GM18951 (cell line): ENCODE measurements around the gene SARS2.
"Not testable (repeated sequence)": the region's sequence is repeated elsewhere in the genome, so short reads cannot be mapped to it uniquely, and the experiment has no call there.

Source experiments
- POLR2A ChIP-seq: IDR thresholded peaks from 4 replicates; pipeline ENCODE4 v1.6.1; 2011; ENCODE audit warnings: mild to moderate bottlenecking; ENCODE audit not compliant: insufficient read length, insufficient read depth; ENCODE audit errors: extremely low read depth
- in situ Hi-C: fragments of 300-500 bp; cut with MboI; formaldehyde crosslinking; loops from one replicate; pipeline ENCODE4 v1.12.0; 2022; ENCODE audit warnings: low sequenced_read_pairs, mixed read lengths, inconsistent platforms; ENCODE audit not compliant: unreplicated experiment

SARS2 gene

DNA sequence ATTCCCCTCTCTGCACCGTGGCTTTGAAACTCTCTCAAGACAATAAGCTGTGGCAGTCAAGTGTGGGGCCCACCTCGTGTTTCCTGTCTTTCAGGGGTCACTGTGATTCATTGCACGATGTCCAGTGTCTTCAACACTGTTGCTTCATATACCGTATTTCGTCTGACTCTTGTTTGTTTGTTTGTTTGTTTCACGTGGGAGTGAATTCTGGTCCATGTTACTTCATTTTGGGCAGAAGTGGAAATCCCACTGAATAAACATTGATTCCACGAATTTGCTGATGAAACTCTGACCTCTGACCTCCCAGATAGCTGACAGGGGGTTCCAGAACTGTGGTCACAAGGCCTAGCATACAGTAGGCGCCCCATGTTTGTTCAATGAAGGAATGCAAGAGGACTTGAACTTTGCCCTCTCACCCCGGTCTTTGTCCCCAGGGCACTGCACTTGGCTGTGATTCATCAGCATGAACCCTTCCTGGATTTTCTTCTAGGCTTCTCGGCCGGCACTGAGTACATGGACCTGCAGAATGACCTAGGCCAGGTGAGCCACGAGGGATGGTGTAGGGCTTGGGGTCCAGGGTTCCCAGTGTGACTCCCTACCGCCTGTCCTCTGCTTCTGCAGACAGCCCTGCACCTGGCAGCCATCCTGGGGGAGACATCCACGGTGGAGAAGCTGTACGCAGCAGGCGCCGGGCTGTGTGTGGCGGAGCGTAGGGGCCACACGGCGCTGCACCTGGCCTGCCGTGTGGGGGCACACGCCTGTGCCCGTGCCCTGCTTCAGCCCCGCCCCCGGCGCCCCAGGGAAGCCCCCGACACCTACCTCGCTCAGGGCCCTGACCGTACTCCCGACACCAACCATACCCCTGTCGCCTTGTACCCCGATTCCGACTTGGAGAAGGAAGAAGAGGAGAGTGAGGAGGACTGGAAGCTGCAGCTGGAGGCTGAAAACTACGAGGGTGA is 25.7 kb downstream of the SARS2 start:
- in situ Hi-C loops, result no loop called here
- TF ChIP-seq POLR2A, result no peak

DNA sequence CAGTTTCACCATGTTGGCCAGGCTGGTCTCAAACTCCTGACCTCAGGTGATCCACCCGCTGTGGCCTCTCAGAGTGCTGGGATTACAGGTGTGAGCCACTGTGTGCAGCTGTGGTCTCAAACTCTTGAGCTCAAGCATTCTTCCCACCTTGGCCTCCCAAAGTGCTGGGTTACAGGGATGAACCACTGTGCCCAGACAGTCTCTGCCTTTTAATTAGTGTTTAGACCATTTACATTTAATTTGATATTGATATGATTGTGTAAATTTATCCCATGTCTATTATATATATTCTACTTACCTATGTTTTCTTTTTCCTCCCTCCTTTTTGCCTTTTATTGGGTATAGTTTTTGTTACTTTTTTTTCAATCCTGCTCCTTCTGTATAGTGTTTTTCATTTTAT is 28.9 kb downstream of the SARS2 start:
- TF ChIP-seq POLR2A, result no peak
- in situ Hi-C loops, result no loop called here

DNA sequence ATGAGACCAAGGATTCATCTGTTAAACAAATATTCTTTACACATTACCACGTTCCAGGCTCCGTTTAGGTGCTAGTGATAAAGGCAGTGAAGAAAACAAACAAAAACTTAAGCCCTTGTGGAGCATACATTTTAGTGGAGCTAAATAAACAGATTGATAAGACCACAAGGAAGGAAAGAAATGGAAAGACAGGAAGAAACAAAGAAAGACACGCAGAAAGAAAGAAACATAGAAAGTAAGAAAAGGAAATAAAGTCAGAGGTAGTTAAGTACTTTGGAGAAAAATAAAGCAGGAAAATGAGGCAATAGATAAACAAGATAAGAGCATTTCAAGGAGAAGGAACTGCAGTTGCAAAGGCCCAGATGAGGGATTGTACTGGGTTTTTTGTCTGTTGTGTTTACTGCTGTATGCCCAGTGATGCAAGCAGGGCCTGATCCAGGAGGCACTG is 29.8 kb downstream of the SARS2 start:
- no peak for TF ChIP-seq POLR2A
- in situ Hi-C loops, result no loop called here

DNA sequence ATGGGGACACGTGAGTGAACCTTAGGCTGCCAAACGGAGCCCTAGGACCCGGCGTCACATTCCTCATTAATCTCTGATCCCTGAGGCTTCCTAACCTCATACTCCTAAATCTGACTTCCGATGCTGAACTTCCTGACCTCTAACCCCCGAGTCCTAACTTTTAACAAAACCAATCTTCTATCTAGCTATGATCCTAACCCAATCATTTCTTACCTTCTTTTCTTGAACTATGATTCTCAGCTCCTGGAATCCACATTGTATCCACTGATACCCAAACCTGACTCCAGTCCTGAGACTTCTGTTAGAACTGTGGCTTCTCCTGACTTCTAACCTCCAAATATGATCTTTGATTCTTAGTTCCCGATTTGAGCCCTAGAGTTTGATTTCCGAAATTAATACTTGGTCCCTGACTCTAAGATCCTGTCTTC is 30.3 kb downstream of the SARS2 start:
- in situ Hi-C loops, result no loop called here
- no peak for TF ChIP-seq POLR2A

DNA sequence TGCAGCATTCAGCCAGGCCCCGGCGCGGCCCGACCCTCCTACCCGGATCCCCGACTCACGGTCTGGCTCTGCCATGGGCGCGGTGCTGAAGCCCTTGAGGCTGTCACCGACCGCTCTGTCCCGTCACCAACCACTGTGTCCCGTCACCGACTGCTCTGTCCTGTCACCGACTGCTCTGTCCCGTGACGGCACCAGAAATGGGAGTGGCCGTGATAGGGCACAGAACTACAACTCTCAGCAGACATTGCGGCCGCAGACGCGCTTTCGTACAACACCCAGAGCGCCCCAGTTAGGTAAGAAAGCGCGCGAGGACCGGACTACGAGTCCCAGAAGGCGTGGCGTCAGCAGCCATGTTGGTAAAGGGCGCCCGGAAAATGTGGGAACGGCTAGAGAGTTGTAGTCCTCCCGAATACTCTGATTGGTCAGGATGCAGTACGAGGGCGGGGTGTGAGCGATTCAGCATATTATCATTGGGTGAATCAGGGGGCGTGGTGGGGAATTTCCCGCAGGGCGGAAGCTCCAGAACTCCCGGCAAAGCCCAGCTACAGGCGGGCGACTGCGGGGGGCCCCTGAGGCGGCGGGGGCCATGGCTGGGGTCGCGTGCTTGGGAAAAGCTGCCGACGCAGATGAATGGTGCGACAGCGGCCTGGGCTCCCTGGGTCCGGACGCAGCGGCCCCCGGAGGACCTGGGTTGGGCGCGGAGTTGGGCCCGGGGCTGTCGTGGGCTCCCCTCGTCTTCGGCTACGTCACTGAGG is 30.9 kb downstream of the SARS2 start, which contains the start of the genes NFKBIB and SIRT2:
Gene NFKBIB, plus strand, starts transcription at position 523 of the 755 bp plus-strand sequence. Its CDS starts 64 bp downstream, at position 587.
Gene SIRT2, minus strand, starts transcription at position 172 of the 755 bp plus-strand sequence. Its CDS starts 97 bp downstream, at position 75.
- peak; percentile 64 for TF ChIP-seq POLR2A
- in situ Hi-C loops, result no loop called here

DNA sequence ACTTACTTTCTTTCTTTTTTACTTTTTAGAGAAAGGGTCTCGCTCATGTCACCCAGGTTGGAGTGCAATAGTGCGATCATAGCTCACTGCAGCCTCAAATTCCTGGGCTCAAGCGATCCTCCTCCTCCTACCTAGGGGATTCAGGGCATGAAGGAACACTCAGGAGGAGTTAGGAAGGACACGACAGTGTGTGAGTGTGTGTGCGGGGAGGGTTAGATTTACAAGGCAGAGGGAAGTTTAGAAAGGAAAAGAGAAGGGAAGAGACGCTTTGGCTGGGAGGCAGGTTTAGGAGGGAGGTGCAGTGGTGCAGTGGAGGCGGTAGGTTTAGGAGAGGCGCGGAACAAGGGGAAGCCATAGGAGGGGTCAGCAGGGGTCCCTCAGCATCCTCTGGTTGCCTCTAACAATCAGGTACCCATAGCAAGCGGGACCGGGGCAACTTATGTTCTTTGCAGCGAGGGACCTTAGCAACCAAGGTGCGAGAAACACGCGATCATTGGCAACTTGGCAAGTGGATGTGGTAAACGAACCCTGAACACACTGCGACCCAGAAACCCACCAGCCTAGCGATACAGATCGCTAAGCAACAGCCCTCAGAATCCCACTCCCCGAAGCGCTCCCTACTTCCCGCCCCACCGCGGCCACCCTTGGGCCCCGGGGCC is 31.6 kb downstream of the SARS2 start:
- in situ Hi-C loops, result no loop called here
- no peak for TF ChIP-seq POLR2A

DNA sequence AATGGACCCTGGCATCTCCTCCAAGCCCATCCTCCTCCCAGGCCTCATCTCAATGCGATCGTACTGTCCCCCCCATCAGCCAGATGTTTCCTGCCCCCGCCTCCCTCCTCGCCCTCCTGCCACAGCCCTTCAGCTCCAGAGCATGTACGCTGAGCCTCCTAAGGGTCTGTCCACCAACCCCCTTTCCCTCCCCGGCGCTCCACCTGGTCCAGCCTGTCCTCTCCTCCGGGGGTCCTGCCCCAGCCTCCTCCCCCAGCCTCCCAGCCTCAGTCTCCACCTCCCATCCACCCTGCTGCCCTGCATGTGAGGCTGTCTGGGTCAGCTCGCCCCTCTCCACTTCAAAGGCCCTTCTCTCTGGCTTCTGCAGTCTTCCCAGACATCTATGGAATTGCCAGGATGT is 35.6 kb downstream of the SARS2 start:
- in situ Hi-C loops, result no loop called here
- no peak for TF ChIP-seq POLR2A

DNA sequence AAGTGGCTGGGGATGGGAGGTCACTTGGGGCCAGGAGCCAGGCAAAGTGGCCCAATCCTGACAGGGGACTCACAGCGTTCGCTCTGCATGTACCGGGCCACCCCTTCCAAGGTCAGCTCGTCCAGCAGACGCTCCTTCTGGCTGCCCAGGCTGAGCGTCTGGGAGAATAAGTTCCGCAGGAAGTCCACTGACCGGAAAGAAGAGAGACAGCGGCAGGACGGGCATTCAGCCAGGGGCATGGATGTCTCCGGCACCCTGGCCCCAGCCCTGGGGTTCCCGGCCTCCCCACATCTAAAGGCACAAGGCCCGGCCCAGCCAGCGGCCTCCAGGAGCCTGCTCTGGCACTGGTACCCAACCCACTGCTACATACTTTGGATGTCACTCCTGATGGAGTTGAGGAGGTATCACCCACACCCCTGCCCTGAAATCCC is 37.2 kb downstream of the SARS2 start:
- TF ChIP-seq POLR2A, result no peak
- in situ Hi-C loops, result no loop called here

DNA sequence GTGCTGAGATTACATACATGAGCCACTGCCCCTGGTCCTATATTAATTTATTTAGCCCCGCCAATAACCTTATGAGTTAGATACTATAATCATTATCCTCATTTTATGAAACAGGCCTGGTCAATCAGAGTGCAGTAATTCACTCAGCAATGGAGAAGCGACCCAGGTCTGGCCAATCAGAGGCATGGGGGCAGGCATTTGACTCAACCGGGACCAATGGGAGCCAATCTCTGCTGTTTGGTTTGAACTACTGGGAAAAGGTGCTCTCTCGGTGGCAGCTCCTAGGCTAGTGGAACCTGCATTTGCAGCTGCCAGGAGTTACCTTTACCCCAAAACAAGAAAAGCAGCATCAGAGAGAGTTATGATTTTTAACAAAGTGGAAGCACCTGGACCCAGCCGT is 37.7 kb downstream of the SARS2 start:
- TF ChIP-seq POLR2A, result no peak

DNA sequence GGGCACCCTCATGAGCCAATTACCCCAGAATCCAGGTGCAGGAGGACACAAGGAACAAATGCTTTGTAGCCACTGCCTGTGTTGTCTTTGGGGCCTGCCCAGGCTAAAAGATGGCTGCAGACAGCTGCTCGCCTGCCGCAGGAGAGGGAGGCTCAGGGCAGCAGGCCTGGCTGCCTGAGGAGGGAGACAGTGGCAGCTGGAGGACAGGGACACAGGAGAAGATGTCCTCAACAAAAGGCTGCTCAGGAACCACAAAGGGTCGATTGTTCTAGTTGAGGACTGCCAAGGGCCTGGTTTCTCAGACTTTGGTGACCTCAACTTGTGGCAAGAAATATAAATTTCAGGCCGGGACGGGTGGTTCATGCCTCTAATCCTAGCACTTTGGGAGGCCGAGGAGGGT is 38.8 kb downstream of the SARS2 start:
- in situ Hi-C loops, result no loop called here
- TF ChIP-seq POLR2A, result no peak

More for the DNA sequence above, 37.7 kb downstream of the SARS2 start:
- in situ Hi-C loops, result no loop called here

DNA sequence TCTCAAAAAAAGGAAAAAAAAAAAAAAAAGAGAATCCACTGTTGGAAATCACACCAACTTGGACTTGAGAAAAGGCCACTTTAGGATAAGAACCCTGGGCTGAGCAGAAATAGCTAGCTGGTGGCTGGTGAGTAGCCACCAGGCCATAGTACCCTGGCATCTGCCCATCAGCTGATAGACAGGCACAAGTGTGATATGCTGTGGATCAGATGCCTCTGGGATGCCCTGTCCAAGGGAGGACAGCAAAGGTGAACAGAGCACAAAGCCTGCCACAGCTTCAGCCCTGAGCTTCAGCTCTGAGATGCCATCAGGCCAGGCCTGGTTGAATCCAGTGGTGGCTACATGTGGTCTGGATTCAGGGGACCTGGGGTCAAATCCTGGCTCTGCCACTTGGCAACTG is 39.9 kb downstream of the SARS2 start:
- in situ Hi-C loops, result no loop called here
- TF ChIP-seq POLR2A, result no peak

DNA sequence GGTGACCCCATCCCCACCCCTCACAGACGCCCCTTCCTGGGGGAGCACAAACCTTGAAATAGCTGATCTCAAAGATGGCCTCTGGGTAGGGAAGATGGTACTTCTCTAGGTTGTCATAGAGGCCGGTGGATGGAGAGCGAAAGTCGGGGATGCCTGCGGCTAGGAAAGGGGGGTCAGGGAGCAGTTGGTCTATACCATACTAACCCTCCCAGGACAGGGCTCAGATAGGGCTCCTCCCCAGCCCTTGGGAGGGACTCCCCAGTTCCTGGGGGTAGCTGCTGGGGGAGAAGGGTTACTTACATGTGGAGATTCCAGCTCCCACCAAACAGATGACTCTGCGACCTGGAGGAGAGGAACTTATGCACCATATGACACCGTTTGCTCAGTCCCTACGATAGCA is 40.8 kb downstream of the SARS2 start:
- no peak for TF ChIP-seq POLR2A
- in situ Hi-C loops, result no loop called here

DNA sequence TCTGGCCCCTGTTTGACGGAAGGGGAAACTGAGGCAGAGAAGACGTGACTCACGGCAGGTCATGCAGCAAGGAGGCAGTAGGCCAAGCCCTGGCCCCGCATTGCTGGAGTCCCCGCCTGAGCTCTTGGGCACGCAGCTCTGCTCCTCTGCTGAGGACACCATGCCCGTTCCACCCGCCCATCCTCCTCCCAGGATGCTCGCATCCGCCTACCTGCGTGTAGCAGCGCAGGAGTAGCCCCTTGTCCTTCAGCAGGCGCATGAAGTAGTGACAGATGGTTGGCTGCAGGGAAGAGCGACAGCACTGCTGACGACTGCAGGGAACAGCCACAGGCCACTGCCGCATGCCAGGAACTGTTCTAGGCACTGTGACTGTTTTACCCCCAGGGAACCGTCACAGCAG is 41.7 kb downstream of the SARS2 start:
- TF ChIP-seq POLR2A, result no peak
- in situ Hi-C loops, result no loop called here

DNA sequence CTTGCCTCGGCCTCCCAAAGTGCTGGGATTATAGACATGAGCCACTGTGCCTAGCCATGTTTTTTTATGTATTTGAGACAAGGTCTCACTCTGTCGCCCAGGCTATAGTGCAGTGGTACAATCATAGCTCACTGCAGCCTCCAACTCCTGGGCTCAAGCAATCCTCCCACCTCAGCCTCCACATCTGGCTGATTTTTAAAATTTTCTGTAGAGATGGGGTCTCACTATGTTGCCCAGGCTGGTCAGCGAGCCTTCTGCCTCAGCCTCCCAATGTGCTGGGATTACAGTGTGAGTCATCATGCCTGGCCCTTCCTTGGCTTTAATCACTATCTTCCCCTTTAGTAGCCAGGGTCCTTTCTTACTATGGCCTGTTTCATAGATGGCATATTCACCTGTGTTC is 45.9 kb downstream of the SARS2 start:
- in situ Hi-C loops, result not testable (repeated sequence)
